D341Med (cell line): ENCODE measurements around the gene PIWIL4.

Experiments used
- DNase-seq: peaks from one replicate; pipeline ENCODE4 v3.0.0; 2012; ENCODE audit warnings: low spot score

The PIWIL4 gene

GRCh38 chr11:94567181-94567670 is at the start of gene PIWIL4:
TSS of gene PIWIL4 (plus strand) at chr11:94567368. CDS start at chr11:94567519, 151 bp downstream.
- DNase-seq = no peak

- no peak for DNase-seq
Observed at GRCh38 chr11:94518300-94518699, 48.9 kb upstream of the PIWIL4 start.

DNA sequence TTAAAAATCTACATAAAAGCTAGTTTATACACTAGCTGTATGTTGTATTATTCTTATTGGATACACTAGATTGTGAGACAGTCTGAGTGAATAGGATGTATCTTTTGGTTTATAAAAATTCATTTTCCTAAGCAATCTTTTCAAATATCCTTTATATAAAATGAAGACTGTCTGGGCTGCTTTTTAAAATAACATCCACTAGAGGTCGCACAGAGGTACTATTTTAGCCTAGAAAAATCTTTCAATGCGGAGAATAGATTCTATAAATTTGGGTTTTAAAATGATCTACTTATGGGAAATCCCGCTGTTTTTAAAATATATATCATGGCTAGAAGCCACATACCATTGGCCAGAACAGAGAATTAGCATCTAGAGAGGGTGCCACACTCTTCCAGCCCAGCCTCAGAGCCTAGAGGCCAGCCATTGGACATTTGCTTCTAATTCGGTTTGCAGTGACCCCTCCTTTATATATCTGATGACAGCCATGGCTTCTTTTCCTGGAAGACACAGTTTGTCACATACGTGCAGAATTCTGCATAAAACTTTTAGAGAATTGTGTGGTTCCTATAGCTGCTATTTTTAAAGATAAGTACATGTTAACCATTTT is 47.6 kb upstream of the PIWIL4 start:
- DNase-seq = no peak

DNA sequence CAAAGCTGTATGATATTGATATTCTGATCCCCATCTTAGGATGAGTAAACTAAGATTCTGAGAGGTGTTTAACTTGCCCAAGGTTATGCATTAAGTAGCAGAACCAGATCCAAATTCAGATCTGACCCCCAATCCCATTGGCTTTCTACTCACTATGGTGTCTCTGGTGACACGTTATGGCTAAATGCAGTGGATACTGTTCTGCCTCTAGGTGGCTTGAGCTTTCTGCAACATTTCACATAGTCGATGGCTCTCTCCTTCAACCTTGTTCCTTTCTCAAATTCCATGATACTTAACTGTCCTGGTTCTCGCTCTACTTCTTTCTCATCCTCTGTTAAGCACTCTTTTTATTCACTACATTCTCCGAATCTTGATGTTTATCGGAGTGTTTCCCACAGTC is 45.5 kb upstream of the PIWIL4 start:
- DNase-seq = no peak

DNA sequence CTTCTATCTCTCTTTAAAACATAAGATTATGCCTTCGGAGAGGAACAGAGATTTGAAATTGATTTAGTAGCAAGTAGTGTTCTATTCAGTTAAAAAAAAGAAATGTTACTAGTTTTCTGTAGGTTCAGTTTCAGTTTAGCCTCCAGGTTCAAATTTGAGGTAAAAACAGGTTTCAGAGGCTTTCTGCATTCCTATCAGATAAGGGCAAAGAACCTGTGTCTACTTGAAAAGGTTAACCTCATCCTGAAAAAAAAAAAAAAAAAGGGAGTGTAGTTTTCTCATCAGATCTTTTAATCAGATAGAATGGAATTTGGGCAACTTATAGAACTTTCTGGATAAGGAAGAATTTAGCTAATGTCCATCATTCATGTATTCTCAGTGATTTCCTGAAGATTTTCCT is 42.8 kb upstream of the PIWIL4 start:
- no peak for DNase-seq

GRCh38 chr11:94525546-94526324 is 41.4 kb upstream of the PIWIL4 start:
- DNase-seq = no peak

GRCh38 chr11:94526645-94527438 is 40.3 kb upstream of the PIWIL4 start:
- no peak for DNase-seq

GRCh38 chr11:94528551-94528950 is 38.6 kb upstream of the PIWIL4 start:
- DNase-seq = no peak

- DNase-seq = no peak
Observed at GRCh38 chr11:94532211-94532610, 35.0 kb upstream of the PIWIL4 start.

DNA sequence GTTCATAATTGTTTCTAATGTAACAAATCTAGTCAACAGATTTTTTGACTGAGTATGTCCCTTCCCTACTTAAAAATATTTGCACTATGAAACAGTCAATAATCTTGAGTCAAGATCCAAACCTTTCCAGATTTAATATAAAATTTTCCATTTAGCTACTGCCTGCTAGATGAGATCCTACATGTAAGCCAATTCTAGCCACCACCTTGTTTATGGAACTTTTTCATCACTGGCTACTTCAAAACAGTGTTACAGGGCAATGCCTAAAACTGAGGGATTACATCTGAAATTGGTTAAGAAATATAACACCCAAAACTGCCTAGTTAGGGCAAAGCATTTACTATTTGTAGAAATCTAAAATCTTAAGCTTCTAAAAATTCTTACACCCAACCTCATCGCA is 34.0 kb upstream of the PIWIL4 start:
- no peak for DNase-seq

GRCh38 chr11:94533696-94534630 is 33.2 kb upstream of the PIWIL4 start:
- DNase-seq = no peak

DNA sequence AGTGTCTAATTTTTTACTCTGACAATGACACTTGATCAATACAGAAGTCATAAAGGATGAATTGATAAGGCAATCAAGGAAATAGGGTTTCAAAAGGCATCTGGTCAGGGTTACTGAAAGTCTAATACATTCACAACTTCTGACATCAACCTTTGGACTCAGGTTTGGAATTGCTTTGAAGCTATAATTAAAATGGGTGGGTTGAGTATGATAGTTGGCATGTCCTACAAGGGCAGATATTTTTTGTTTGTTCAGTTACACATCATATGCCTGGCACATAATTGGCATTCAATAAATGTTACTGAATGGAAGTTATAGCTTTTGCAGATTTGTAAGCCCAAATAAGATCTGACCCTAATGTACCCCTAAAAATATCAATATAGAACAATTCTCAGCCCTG is 30.8 kb upstream of the PIWIL4 start:
- DNase-seq = no peak

DNA sequence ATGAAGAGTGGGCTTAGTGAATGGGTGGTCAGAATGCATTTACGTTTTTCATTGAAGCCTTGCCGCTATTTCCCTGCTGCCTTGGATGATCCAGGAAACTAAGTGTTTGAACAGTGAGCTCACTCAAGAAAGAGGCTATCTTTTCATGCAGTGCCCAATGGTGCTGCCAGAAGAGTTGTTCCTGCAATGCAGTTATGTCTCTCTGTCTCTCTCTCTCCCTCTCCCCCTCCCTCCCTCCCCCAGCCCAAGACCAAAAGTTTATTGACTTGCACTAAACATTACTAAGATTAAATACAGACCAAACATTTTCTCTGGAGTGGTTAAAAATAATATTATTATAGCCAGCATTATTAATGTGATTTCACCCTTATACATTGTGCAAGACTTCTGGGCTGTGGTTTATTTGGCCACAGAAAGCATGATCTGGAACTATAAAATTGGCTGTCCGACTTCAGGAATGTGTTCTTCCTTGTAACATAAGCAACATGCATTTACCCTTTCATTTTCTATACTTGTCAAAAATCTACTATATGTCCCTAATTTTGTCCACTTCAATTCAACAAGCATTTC is 30.1 kb upstream of the PIWIL4 start:
- no peak for DNase-seq

DNA sequence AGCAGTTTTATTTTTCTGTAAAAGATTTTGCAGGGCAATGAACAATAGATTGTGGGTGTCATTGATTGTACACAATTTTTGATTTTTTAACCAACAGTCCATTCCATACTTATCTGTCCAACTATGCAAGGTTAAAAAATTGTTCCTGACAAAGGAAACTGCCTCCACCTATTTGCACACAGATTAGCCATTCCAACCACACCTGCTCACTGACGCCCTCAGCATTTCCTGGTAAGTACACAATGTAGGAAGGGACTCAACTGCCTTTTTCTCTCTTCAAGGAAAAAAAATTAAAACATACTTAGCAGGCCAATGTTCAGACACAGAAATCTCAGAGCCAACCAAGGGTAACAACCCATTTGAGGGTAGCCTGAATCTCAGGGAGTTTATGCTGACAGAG is 27.7 kb upstream of the PIWIL4 start:
- no peak for DNase-seq

DNA sequence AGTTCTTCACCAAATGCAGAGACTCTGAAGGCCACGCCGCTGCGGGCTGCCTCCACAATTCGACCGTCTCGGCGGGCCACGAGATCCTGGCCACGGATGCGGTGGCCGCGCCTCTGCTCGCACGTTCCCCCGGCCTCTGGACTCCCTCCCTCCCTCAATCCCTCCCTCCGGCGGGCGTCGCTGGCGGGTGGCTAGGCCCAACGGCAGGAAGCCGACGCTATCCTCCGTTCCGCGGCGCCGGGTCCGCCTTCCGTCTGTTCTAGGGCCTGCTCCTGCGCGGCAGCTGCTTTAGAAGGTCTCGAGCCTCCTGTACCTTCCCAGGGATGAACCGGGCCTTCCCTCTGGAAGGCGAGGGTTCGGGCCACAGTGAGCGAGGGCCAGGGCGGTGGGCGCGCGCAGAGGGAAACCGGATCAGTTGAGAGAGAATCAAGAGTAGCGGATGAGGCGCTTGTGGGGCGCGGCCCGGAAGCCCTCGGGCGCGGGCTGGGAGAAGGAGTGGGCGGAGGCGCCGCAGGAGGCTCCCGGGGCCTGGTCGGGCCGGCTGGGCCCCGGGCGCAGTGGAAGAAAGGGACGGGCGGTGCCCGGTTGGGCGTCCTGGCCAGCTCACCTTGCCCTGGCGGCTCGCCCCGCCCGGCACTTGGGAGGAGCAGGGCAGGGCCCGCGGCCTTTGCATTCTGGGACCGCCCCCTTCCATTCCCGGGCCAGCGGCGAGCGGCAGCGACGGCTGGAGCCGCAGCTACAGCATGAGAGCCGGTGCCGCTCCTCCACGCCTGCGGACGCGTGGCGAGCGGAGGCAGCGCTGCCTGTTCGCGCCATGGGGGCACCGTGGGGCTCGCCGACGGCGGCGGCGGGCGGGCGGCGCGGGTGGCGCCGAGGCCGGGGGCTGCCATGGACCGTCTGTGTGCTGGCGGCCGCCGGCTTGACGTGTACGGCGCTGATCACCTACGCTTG is 23.2 kb upstream of the PIWIL4 start, which contains the start of gene FUT4:
TSS of gene FUT4 (plus strand) at position 227 of the 951 bp plus-strand sequence. CDS start at position 440, 213 bp downstream.
- DNase-seq = peak; percentile 89

DNA sequence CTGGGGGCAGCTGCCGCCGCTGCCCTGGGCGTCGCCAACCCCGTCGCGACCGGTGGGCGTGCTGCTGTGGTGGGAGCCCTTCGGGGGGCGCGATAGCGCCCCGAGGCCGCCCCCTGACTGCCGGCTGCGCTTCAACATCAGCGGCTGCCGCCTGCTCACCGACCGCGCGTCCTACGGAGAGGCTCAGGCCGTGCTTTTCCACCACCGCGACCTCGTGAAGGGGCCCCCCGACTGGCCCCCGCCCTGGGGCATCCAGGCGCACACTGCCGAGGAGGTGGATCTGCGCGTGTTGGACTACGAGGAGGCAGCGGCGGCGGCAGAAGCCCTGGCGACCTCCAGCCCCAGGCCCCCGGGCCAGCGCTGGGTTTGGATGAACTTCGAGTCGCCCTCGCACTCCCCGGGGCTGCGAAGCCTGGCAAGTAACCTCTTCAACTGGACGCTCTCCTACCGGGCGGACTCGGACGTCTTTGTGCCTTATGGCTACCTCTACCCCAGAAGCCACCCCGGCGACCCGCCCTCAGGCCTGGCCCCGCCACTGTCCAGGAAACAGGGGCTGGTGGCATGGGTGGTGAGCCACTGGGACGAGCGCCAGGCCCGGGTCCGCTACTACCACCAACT is 22.4 kb upstream of the PIWIL4 start:
- DNase-seq = peak; percentile 33

DNA sequence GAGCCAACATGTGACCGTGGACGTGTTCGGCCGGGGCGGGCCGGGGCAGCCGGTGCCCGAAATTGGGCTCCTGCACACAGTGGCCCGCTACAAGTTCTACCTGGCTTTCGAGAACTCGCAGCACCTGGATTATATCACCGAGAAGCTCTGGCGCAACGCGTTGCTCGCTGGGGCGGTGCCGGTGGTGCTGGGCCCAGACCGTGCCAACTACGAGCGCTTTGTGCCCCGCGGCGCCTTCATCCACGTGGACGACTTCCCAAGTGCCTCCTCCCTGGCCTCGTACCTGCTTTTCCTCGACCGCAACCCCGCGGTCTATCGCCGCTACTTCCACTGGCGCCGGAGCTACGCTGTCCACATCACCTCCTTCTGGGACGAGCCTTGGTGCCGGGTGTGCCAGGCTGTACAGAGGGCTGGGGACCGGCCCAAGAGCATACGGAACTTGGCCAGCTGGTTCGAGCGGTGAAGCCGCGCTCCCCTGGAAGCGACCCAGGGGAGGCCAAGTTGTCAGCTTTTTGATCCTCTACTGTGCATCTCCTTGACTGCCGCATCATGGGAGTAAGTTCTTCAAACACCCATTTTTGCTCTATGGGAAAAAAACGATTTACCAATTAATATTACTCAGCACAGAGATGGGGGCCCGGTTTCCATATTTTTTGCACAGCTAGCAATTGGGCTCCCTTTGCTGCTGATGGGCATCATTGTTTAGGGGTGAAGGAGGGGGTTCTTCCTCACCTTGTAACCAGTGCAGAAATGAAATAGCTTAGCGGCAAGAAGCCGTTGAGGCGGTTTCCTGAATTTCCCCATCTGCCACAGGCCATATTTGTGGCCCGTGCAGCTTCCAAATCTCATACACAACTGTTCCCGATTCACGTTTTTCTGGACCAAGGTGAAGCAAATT is 21.7 kb upstream of the PIWIL4 start:
- DNase-seq = no peak

- DNase-seq = no peak
Observed at GRCh38 chr11:94546162-94546470, 21.1 kb upstream of the PIWIL4 start.

DNA sequence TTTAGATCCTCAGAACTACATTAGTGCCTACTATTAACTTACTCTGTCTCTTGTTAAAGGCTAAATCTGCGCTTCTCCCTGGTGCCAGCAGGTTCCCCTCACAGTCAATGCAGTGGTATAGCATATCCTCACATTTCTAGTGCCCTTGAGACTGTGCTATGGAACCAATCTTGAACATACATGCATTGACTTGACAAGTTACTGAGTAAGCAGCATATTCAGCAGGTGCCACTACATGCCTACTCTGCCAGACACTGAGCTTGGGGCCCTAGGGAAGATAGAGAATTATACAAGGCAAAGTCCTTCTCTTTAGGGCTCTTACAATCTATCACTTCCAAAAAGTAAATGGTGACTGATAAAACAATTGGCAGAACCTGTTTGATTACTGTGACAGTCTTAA is 20.3 kb upstream of the PIWIL4 start:
- no peak for DNase-seq
